ENCODE data around the gene RELL1.

RELL1 gene

GRCh38 chr4:37649268-37649667, 36.9 kb downstream of the RELL1 start:
- ChIA-PET CTCF (no interaction called here), POLR2A (no interaction called here)
- H3K4me3 ChIP-seq (ENCODE audit: low read depth, low read length) = no peak overlapping the region

More at GRCh38 chr4:37649268-37649667, 36.9 kb downstream of the RELL1 start:
- no peak for TF ChIP-seq ZNF76 (tag by site-specific recombination; IDR thresholded peaks at IDR 0.05; ENCODE audit: borderline replicate concordance, low read depth)
- no peak for TF ChIP-seq ZNF10 (tag by site-specific recombination; IDR thresholded peaks at IDR 0.05)
- no peak for TF ChIP-seq AEBP2 (tag by site-specific recombination; IDR thresholded peaks at IDR 0.05; ENCODE audit: borderline replicate concordance)
- TF ChIP-seq ZNF26 (tag by site-specific recombination; IDR thresholded peaks at IDR 0.05) = no peak
- no peak for TF ChIP-seq ZNF704 (tag by site-specific recombination; IDR thresholded peaks at IDR 0.05)
- TF ChIP-seq ZNF843 (tag by site-specific recombination; IDR thresholded peaks at IDR 0.05) = no peak
- no peak for TF ChIP-seq ZNF157 (tag by site-specific recombination; IDR thresholded peaks at IDR 0.05)
- TF ChIP-seq ZNF398 (tag by site-specific recombination; IDR thresholded peaks at IDR 0.05) = no peak
- no peak for TF ChIP-seq PRDM1 (tag by site-specific recombination; IDR thresholded peaks at IDR 0.05)
- TF ChIP-seq ZNF214 (tag by site-specific recombination; IDR thresholded peaks at IDR 0.05; ENCODE audit: borderline replicate concordance) = no peak
- no peak for TF ChIP-seq OVOL3 (tag by site-specific recombination; IDR thresholded peaks at IDR 0.05)
- no peak for TF ChIP-seq ZNF521 (tag by site-specific recombination; IDR thresholded peaks at IDR 0.05)
- no peak for TF ChIP-seq EGR2 (tag by site-specific recombination; IDR thresholded peaks at IDR 0.05; ENCODE audit: low read depth)
- TF ChIP-seq ZNF792 (tag by site-specific recombination; IDR thresholded peaks at IDR 0.05) = no peak
- TF ChIP-seq SP2 (tag by site-specific recombination; IDR thresholded peaks at IDR 0.05) = no peak
- no peak for TF ChIP-seq ZNF140 (tag by site-specific recombination; IDR thresholded peaks at IDR 0.05)
- no peak for TF ChIP-seq ZNF366 (tag by site-specific recombination; conservative IDR thresholded peaks at IDR 0.05)
- TF ChIP-seq ZNF23 (tag by site-specific recombination; IDR thresholded peaks at IDR 0.05; ENCODE audit: borderline replicate concordance) = no peak
- no peak for TF ChIP-seq ZSCAN5A (tag by site-specific recombination; IDR thresholded peaks at IDR 0.05)
- TF ChIP-seq ZNF580 (tag by site-specific recombination; IDR thresholded peaks at IDR 0.05) = no peak
- H3K36me3 ChIP-seq (ENCODE audit: control insufficient read depth in 2 of 2, insufficient read depth in 1 of 2, low read length in 2 of 2) = peaks cover 0 to 20% of the 10 kb centered on the region in 2 experiments; a peak in 1 of 3 replicates
- no peak overlapping the region for H3K27ac ChIP-seq (ENCODE audit: extremely low read depth, low read depth, low read length)
- H3K4me1 ChIP-seq (ENCODE audit: control insufficient read depth, insufficient read depth, low read length) = no peaks in the 10 kb centered on the region
- no peaks in the 10 kb centered on the region for H3K9me3 ChIP-seq (ENCODE audit: control insufficient read depth, insufficient read depth, low read depth, low read length)
